MCF 10A (cell line): ENCODE data around the gene ST6GALNAC4. TPM values are rescaled to one million over a fixed set of nuclear protein-coding genes. Genes with fewer than 3 reads are reported as not detected.

Experiments used
- BruUV-seq: library from RNA; stranded (reverse); fragments of 400-500 nt; replicated peaks from 2 replicates; lab custom pipeline; 2021; lab: Mats Ljungman, UMichigan
- CTCF ChIA-PET: fragments of 300-600 bp; sonication (Branson Sonifier 250); formaldehyde crosslinking; extraction: SDS; loops from one replicate; lab custom pipeline; 2021; ENCODE audit warnings: antibody characterized with exemption, inconsistent platforms; lab: Yijun Ruan, JAX
- POLR2A ChIA-PET: fragments of 300-600, 350-650 bp; sonication (Branson Sonifier 250); formaldehyde crosslinking; extraction: SDS; loops from one replicate; lab custom pipeline; 2020; ENCODE audit warnings: antibody characterized with exemption, inconsistent platforms; lab: Yijun Ruan, JAX
- DNase-seq: peaks from one replicate; pipeline ENCODE4 v3.0.0-alpha.2; 2018; ENCODE audit not compliant: unreplicated experiment
- H3K27ac Mint-ChIP-seq: one replicate; pipeline ENCODE4 v1.8.0; 2022; ENCODE audit warnings: mild to moderate bottlenecking, low read depth, mixed read lengths; ENCODE audit not compliant: unreplicated experiment
- H3K27me3 Mint-ChIP-seq: one replicate; pipeline ENCODE4 v1.8.0; 2022; ENCODE audit warnings: mixed read lengths; ENCODE audit not compliant: insufficient read depth, unreplicated experiment
- H3K36me3 Mint-ChIP-seq: one replicate; pipeline ENCODE4 v1.8.0; 2022; ENCODE audit warnings: mild to moderate bottlenecking, moderate library complexity, mixed read lengths; ENCODE audit not compliant: insufficient read depth, unreplicated experiment
- H3K4me1 Mint-ChIP-seq: one replicate; pipeline ENCODE4 v1.8.0; 2022; ENCODE audit warnings: mixed read lengths; ENCODE audit not compliant: insufficient read depth, unreplicated experiment
- H3K4me3 Mint-ChIP-seq: one replicate; pipeline ENCODE4 v1.8.0; 2022; ENCODE audit warnings: mild to moderate bottlenecking, moderate library complexity, mixed read lengths; ENCODE audit not compliant: unreplicated experiment
- H3K9me3 Mint-ChIP-seq: one replicate; pipeline ENCODE4 v1.8.0; 2022; ENCODE audit warnings: mixed read lengths; ENCODE audit not compliant: unreplicated experiment
- intact Hi-C: fragments of 100-400 bp; cut with micrococcal nuclease; formaldehyde crosslinking; loops from 2 replicates; pipeline ENCODE4 v1.14.1; 2022
- total RNA-seq: library from RNA; stranded (reverse); gene quantifications from 2 replicates; pipeline ENCODE4 v1.2.3, GENCODE V29; 2022
- TF ChIP-seq, protein P1 (sequence below): fragments of 200-600 bp; IDR thresholded peaks from one replicate; pipeline ENCODE4 v1.8.0; 2022; ENCODE audit warnings: antibody characterized with exemption, mild to moderate bottlenecking; ENCODE audit not compliant: unreplicated experiment

The ST6GALNAC4 gene
- total RNA-seq, 1 experiment from 2014 or later: 39.5 TPM

DNA sequence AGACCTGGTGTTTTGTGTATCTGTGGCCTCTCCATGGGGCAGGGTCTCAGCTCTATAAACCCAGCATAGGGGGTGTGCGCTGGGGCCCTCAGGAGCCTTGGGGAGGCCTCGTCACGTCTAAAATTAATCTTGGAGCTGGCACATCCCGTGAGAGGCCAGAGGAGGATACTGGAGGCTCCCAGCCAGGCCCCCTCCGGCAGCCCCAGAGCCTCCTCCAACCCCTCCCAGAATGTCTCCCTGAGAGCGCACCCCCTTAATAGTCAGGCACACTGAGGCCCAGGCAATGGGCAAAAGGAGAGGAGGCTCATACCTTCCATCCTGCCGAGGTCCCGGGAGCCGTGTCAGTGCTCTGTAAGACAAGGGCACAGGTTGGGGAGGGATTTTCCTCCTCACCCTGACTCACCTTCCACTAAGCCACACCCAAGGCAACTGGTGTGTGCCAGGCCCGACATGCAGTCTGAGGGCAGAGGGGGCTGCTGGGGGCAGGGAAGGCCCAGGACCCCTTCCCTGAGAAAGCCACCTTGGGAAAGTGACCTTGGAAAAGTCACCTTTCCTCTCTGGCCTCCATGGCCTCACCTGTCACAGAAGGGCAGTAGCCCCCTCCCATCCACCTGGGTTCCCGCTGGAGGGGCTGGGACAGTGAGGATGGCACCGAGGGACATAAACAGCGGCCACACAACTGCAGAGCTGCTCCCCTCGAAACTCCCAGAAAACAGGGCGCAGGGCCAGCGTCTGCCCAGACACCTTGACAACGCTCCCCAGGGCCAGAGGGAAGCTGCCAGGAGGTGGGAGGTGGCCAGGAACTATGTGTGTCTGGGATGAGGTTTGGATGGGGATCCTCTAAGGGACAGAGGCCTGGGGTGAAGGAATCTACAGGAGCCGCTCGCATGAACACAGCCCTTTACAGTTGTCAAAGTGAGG lies 42.3 kb downstream of the ST6GALNAC4 start:
- H3K4me3 Mint-ChIP-seq: peak overlapping the region; percentile 72
- TF ChIP-seq, protein P1, sequence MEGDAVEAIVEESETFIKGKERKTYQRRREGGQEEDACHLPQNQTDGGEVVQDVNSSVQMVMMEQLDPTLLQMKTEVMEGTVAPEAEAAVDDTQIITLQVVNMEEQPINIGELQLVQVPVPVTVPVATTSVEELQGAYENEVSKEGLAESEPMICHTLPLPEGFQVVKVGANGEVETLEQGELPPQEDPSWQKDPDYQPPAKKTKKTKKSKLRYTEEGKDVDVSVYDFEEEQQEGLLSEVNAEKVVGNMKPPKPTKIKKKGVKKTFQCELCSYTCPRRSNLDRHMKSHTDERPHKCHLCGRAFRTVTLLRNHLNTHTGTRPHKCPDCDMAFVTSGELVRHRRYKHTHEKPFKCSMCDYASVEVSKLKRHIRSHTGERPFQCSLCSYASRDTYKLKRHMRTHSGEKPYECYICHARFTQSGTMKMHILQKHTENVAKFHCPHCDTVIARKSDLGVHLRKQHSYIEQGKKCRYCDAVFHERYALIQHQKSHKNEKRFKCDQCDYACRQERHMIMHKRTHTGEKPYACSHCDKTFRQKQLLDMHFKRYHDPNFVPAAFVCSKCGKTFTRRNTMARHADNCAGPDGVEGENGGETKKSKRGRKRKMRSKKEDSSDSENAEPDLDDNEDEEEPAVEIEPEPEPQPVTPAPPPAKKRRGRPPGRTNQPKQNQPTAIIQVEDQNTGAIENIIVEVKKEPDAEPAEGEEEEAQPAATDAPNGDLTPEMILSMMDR: no peak
- H3K27me3 Mint-ChIP-seq: no peaks in the 10 kb centered on the region
- peaks cover 11% of the 10 kb centered on the region for H3K36me3 Mint-ChIP-seq
- BruUV-seq: no TSS peak
- peaks cover 9% of the 10 kb centered on the region for H3K4me1 Mint-ChIP-seq
- H3K27ac Mint-ChIP-seq: peak overlapping the region; percentile 63
- intact Hi-C loops: loop anchor here (1.0 kb wide), 1 partner anchor 47 kb away; no protein-coding TSS in a partner anchor
- DNase-seq: peak; percentile 72
- ChIA-PET POLR2A (interaction anchor here (0.7 to 2.3 kb wide), 9 partner anchors 24 to 134 kb away, joined by 3 to 8 read pairs (median 3); partner anchors contain the start of genes FPGS and ST6GALNAC4), CTCF (interaction anchor here (0.7 to 1.9 kb wide), 7 partner anchors 21 to 139 kb away, joined by 3 to 7 read pairs (median 4); partner anchors contain the start of gene TOR2A)
- no peaks in the 10 kb centered on the region for H3K9me3 Mint-ChIP-seq

GRCh38 chr9:127873886-127874285 lies 43.0 kb downstream of the ST6GALNAC4 start:
- ChIA-PET CTCF (interaction anchor here (0.6 to 1.9 kb wide), 11 partner anchors 11 to 908 kb away, joined by 3 to 7 read pairs (median 4); partner anchors contain the start of gene TOR2A), POLR2A (interaction anchor here (0.7 to 2.3 kb wide), 8 partner anchors 25 to 133 kb away, joined by 3 to 8 read pairs (median 3); partner anchors contain the start of genes FPGS and ST6GALNAC4)
- DNase-seq: peak; percentile 74
- peak overlapping the region; percentile 54 for H3K27ac Mint-ChIP-seq
- TSS peak; percentile 39 for BruUV-seq
- peak overlapping the region; percentile 72 for H3K4me3 Mint-ChIP-seq
- H3K36me3 Mint-ChIP-seq: peaks cover 11% of the 10 kb centered on the region
- no peaks in the 10 kb centered on the region for H3K27me3 Mint-ChIP-seq
- H3K9me3 Mint-ChIP-seq: no peaks in the 10 kb centered on the region
- peaks cover 9% of the 10 kb centered on the region for H3K4me1 Mint-ChIP-seq
- TF ChIP-seq, protein P1: no peak
- intact Hi-C loops: loop anchor here (1.0 kb wide), 1 partner anchor 47 kb away; no protein-coding TSS in a partner anchor

GRCh38 chr9:127873223-127873691 lies 43.6 kb downstream of the ST6GALNAC4 start:
- CTCF ChIA-PET: interaction anchor here (0.6 to 1.9 kb wide), 11 partner anchors 10 to 908 kb away, joined by 3 to 7 read pairs (median 3); partner anchors contain the start of gene TOR2A
- peaks cover 11% of the 10 kb centered on the region for H3K36me3 Mint-ChIP-seq
- peaks cover 9% of the 10 kb centered on the region for H3K4me1 Mint-ChIP-seq
- no TSS peak for BruUV-seq
- no peak overlapping the region for H3K27ac Mint-ChIP-seq
- H3K27me3 Mint-ChIP-seq: no peaks in the 10 kb centered on the region
- no peak for DNase-seq
- POLR2A ChIA-PET: interaction anchor here (0.6 to 2.3 kb wide), 6 partner anchors 9 to 260 kb away, joined by 3 to 8 read pairs (median 4); partner anchors contain the start of gene FPGS
- TF ChIP-seq, protein P1: no peak
- no peak overlapping the region for H3K4me3 Mint-ChIP-seq
- no peaks in the 10 kb centered on the region for H3K9me3 Mint-ChIP-seq
- intact Hi-C loops: no loop called here
